ENCODE data around the gene RCN1. TPM values are rescaled to one million over a fixed set of nuclear protein-coding genes. Genes with fewer than 3 reads are reported as not detected.
"Not testable (repeated sequence)": the region's sequence is repeated elsewhere in the genome, so short reads cannot be mapped to it uniquely, and the experiment has no call there.

The RCN1 gene
- total RNA-seq, 1 donor from 2014 or later, result 545 TPM

DNA sequence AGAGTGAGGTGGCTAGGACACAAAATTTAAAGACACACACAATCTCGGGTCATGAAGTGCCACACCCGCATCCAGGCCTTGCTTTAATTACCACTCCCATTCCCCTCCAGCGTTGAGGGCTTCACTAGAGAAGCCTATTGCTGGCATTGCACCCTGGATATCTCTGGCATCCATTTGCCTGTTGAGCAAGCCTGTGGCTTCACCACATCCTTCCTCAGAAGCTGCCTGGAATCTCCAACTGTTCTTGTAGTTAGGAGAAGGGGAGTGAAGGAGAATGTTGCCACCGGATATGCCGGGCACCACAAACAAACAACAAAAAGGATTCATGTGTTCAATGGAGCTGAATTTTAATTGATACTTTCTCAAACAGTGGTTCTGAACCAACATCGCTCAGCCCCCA is 34.4 kb upstream of the RCN1 start:
- FAIRE-seq, result no peak
- no peak overlapping the region for H3K4me2 ChIP-seq (ENCODE audit: low read length)
- H3K27me3 ChIP-seq (ENCODE audit: insufficient read depth, low read length), result peaks cover 10% of the 10 kb centered on the region
- Mint-ChIP-seq H3K27ac (ENCODE audit: unreplicated experiment) (no peak overlapping the region), H3K4me3 (ENCODE audit: unreplicated experiment) (no peak overlapping the region), H3K36me3 (ENCODE audit: low read depth, unreplicated experiment) (no peaks in the 10 kb centered on the region), H3K27me3 (ENCODE audit: low read depth, unreplicated experiment) (peaks cover 12% of the 10 kb centered on the region), H3K4me1 (ENCODE audit: low read depth, unreplicated experiment) (peaks cover 10% of the 10 kb centered on the region), H3K9me3 (ENCODE audit: unreplicated experiment) (peaks cover 2% of the 10 kb centered on the region)
- no peaks in the 10 kb centered on the region for H3K36me3 ChIP-seq (ENCODE audit: insufficient read depth, low read length)
- H3K79me2 ChIP-seq (ENCODE audit: insufficient read depth, low read length), result no peaks in the 10 kb centered on the region
- H3K4me3 ChIP-seq (ENCODE audit: insufficient read depth, low read depth, low read length), result no peak overlapping the region
- no peaks in the 10 kb centered on the region for H3K9me3 ChIP-seq (ENCODE audit: insufficient read depth, low read depth, low read length)
- no peak overlapping the region for H2AFZ ChIP-seq (ENCODE audit: low read depth, low read length)
- no peak overlapping the region for H3K27ac ChIP-seq (ENCODE audit: low read depth, low read length)
- H3K9ac ChIP-seq (ENCODE audit: low read length), result no peak overlapping the region
- TF ChIP-seq EZH2 (IDR thresholded peaks at IDR 0.05; ENCODE audit: insufficient read depth, low read length), result no peak
- TF ChIP-seq, protein P1, sequence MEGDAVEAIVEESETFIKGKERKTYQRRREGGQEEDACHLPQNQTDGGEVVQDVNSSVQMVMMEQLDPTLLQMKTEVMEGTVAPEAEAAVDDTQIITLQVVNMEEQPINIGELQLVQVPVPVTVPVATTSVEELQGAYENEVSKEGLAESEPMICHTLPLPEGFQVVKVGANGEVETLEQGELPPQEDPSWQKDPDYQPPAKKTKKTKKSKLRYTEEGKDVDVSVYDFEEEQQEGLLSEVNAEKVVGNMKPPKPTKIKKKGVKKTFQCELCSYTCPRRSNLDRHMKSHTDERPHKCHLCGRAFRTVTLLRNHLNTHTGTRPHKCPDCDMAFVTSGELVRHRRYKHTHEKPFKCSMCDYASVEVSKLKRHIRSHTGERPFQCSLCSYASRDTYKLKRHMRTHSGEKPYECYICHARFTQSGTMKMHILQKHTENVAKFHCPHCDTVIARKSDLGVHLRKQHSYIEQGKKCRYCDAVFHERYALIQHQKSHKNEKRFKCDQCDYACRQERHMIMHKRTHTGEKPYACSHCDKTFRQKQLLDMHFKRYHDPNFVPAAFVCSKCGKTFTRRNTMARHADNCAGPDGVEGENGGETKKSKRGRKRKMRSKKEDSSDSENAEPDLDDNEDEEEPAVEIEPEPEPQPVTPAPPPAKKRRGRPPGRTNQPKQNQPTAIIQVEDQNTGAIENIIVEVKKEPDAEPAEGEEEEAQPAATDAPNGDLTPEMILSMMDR (IDR thresholded peaks at IDR 0.05; ENCODE audit: insufficient read depth, low read depth, low read length), result no peak
- DNase-seq (ENCODE audit: low read depth), result peak; percentile 56
- H3K4me1 ChIP-seq (ENCODE audit: insufficient read depth, low read length), result no peaks in the 10 kb centered on the region
- no peaks in the 10 kb centered on the region for H4K20me1 ChIP-seq (ENCODE audit: insufficient read depth, low read length)

DNA sequence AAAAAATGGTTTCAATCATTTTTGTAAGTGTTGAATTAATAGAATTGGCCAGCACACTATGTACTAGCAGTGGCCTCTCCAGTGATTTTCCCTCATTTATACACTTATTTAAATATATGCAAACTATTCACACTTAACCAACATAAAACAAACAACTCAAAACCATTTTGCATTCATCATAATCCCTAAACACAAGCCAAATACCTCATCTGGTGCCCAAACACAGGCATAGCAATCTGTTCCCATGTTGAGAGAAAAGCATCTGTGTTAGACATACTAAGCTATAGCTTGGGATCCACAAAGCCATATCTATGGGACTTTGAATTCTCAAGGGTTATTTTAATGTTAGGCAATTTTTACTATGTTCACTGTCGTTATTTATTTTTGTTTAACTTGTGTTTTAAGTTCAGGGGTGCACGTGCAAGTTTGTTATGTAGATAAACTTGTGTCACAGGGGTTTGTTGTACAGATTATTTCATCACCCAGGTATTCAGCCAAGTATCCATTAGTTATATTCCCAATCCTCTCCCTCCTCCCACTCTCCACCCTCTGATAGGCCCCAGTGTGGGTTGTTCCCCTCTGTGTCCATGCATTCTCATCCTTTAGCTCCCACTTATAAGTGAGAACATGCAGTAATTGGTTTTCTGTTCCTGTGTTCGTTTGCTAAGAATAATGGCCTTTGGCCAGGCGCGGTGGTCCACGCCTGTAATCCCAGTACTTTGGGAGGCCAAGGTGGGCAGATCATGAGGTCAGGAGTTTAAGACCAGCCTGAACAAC is 31.0 kb upstream of the RCN1 start:
- H3K27ac Mint-ChIP-seq (ENCODE audit: unreplicated experiment), result no peak overlapping the region
- no peak overlapping the region for H3K4me3 Mint-ChIP-seq (ENCODE audit: unreplicated experiment)
- Histone ChIP-seq H3K4me3 (ENCODE audit: insufficient read depth, low read depth, low read length) (no peak overlapping the region), H3K36me3 (ENCODE audit: insufficient read depth, low read length) (no peaks in the 10 kb centered on the region), H3K4me1 (ENCODE audit: insufficient read depth, low read length) (no peaks in the 10 kb centered on the region), H4K20me1 (ENCODE audit: insufficient read depth, low read length) (no peaks in the 10 kb centered on the region), H2AFZ (ENCODE audit: low read depth, low read length) (no peak overlapping the region), H3K27me3 (ENCODE audit: insufficient read depth, low read length) (peaks cover 8% of the 10 kb centered on the region), H3K9ac (ENCODE audit: low read length) (no peak overlapping the region), H3K4me2 (ENCODE audit: low read length) (no peak overlapping the region), H3K9me3 (ENCODE audit: insufficient read depth, low read depth, low read length) (no peaks in the 10 kb centered on the region), H3K27ac (ENCODE audit: low read depth, low read length) (no peak overlapping the region), H3K79me2 (ENCODE audit: insufficient read depth, low read length) (no peaks in the 10 kb centered on the region)
- DNase-seq (ENCODE audit: low read depth) (no peak), FAIRE-seq (no peak)
- H3K4me1 Mint-ChIP-seq (ENCODE audit: low read depth, unreplicated experiment), result peaks cover 4% of the 10 kb centered on the region
- no peaks in the 10 kb centered on the region for H3K36me3 Mint-ChIP-seq (ENCODE audit: low read depth, unreplicated experiment)
- H3K27me3 Mint-ChIP-seq (ENCODE audit: low read depth, unreplicated experiment), result peaks cover 7% of the 10 kb centered on the region
- TF ChIP-seq, protein P1 (IDR thresholded peaks at IDR 0.05; ENCODE audit: insufficient read depth, low read depth, low read length), result no peak
- no peak for TF ChIP-seq EZH2 (IDR thresholded peaks at IDR 0.05; ENCODE audit: insufficient read depth, low read length)
- H3K9me3 Mint-ChIP-seq (ENCODE audit: unreplicated experiment), result peaks cover 2% of the 10 kb centered on the region

DNA sequence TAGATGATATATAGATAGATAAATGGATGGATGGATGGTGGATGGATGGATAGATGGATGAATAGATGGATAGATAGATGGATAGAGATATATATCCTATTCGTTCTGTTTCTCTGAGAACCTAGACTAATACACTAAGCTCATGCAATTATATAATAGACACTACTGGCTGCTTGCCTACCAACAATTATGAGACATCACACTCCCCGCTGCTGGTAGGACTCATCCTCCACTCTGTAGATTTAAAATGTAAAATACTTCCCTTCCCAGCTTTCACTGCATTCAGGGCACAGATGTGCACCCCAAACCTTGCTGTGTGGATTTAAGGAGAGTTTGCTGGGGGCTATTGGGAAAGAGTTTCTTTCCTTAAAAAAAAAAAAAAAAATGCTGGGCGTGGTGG is 28.3 kb upstream of the RCN1 start:
- Mint-ChIP-seq H3K9me3 (ENCODE audit: unreplicated experiment) (peaks cover 2% of the 10 kb centered on the region), H3K27ac (ENCODE audit: unreplicated experiment) (no peak overlapping the region), H3K4me3 (ENCODE audit: unreplicated experiment) (no peak overlapping the region), H3K4me1 (ENCODE audit: low read depth, unreplicated experiment) (peaks cover 2% of the 10 kb centered on the region), H3K36me3 (ENCODE audit: low read depth, unreplicated experiment) (no peaks in the 10 kb centered on the region), H3K27me3 (ENCODE audit: low read depth, unreplicated experiment) (peaks cover 14% of the 10 kb centered on the region)
- Histone ChIP-seq H3K79me2 (ENCODE audit: insufficient read depth, low read length) (no peaks in the 10 kb centered on the region), H3K27me3 (ENCODE audit: insufficient read depth, low read length) (peaks cover 21% of the 10 kb centered on the region), H4K20me1 (ENCODE audit: insufficient read depth, low read length) (no peaks in the 10 kb centered on the region), H3K4me3 (ENCODE audit: insufficient read depth, low read depth, low read length) (no peak overlapping the region), H3K27ac (ENCODE audit: low read depth, low read length) (no peak overlapping the region), H3K36me3 (ENCODE audit: insufficient read depth, low read length) (no peaks in the 10 kb centered on the region), H3K9me3 (ENCODE audit: insufficient read depth, low read depth, low read length) (no peaks in the 10 kb centered on the region), H3K4me2 (ENCODE audit: low read length) (no peak overlapping the region), H3K9ac (ENCODE audit: low read length) (no peak overlapping the region), H3K4me1 (ENCODE audit: insufficient read depth, low read length) (no peaks in the 10 kb centered on the region), H2AFZ (ENCODE audit: low read depth, low read length) (no peak overlapping the region)
- no peak for TF ChIP-seq EZH2 (IDR thresholded peaks at IDR 0.05; ENCODE audit: insufficient read depth, low read length)
- TF ChIP-seq, protein P1 (IDR thresholded peaks at IDR 0.05; ENCODE audit: insufficient read depth, low read depth, low read length), result no peak
- FAIRE-seq (no peak), DNase-seq (ENCODE audit: low read depth) (no peak)

DNA sequence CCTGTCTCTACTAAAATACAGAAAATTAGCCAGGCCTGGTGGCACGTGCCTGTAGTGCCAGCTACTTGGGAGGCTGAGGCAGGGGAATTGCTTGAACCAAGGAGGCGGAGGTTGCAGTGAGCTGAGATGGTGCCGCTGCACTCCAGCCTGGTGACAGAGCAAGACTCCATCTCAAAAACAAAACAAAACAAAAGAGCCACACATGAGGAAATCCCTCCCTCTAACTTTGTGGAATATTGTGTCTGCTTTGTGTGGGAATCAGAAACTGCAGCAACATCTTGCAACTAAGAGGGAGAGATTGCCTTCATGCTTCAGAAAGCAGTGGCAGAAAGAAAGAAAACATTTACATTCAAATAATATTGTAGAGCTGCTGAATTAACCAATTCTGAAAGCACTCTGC is 27.8 kb upstream of the RCN1 start:
- not testable (repeated sequence) for H3K9ac ChIP-seq (ENCODE audit: low read length); H3K4me1 Mint-ChIP-seq (ENCODE audit: low read depth, unreplicated experiment); H3K36me3 Mint-ChIP-seq (ENCODE audit: low read depth, unreplicated experiment); FAIRE-seq; H3K4me3 ChIP-seq (ENCODE audit: insufficient read depth, low read depth, low read length); H3K27me3 Mint-ChIP-seq (ENCODE audit: low read depth, unreplicated experiment); H2AFZ ChIP-seq (ENCODE audit: low read depth, low read length); H3K27ac ChIP-seq (ENCODE audit: low read depth, low read length); H3K4me1 ChIP-seq (ENCODE audit: insufficient read depth, low read length); H3K4me3 Mint-ChIP-seq (ENCODE audit: unreplicated experiment); DNase-seq (ENCODE audit: low read depth); H3K36me3 ChIP-seq (ENCODE audit: insufficient read depth, low read length); H3K27ac Mint-ChIP-seq (ENCODE audit: unreplicated experiment); H4K20me1 ChIP-seq (ENCODE audit: insufficient read depth, low read length); H3K4me2 ChIP-seq (ENCODE audit: low read length); H3K9me3 ChIP-seq (ENCODE audit: insufficient read depth, low read depth, low read length); H3K79me2 ChIP-seq (ENCODE audit: insufficient read depth, low read length); H3K9me3 Mint-ChIP-seq (ENCODE audit: unreplicated experiment)
- H3K27me3 ChIP-seq (ENCODE audit: insufficient read depth, low read length), result peaks cover 23% of the 10 kb centered on the region

Measured in astrocyte (in vitro differentiated cells and primary cell).